RPMI7951 (cell line): Measurements from ENCODE around the gene KCTD17. TPM values are rescaled to one million over a fixed set of nuclear protein-coding genes. Genes with fewer than 3 reads are reported as not detected.

Source experiments
- DNase-seq: peaks from one replicate; pipeline ENCODE4 v3.0.0-alpha.2; 2012; ENCODE audit warnings: low read depth
- total RNA-seq: library from RNA; depleted of rRNA; stranded (reverse); fragments of >200 nt; shearing (Covaris generic); gene quantifications from 2 replicates; pipeline ENCODE4 v1.2.3, GENCODE V29; 2014; rRNA removed

The KCTD17 gene
- total RNA-seq, 1 experiment from 2014 or later: 9.6 TPM

DNA sequence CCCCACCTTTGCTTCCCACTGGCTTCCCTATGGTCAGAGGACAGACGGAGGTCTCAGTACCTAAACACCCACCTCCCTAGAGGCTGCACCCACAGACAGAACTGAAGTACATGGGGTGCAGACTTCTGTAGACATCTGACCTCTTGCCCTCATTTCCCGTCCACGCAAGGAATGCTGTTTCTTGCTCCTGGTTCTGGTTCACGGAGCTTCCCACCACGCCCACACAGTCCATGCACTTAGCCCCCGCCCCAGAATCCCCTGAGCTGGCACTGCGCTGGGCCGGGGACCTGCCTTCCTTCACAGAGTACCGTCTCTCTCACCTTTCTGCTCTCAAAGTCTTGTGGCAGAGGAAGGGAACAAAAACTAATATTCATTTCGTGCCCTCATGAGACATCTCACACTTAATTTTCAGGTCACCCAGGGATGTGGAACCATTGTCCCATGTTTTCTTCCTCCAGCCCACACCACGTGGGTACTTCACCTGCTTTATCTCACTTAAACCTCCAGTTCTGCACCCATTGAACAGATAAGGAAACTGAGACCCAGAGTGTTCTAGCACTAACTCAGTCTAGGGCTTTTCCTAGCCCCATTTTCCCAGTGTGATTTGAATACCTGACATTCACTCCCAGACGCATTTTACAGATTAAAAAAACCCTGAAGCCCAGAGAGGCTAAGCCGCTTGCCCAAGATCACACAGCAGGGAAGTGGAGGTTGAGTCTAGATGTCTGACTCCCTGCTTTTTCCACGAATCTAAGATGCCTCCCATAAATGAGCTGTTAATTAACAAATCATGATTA, 52.3 kb downstream of the KCTD17 start:
- no peak for DNase-seq

- DNase-seq: no peak
Measured at GRCh38 chr22:37105154-37105553, 53.6 kb downstream of the KCTD17 start.

DNA sequence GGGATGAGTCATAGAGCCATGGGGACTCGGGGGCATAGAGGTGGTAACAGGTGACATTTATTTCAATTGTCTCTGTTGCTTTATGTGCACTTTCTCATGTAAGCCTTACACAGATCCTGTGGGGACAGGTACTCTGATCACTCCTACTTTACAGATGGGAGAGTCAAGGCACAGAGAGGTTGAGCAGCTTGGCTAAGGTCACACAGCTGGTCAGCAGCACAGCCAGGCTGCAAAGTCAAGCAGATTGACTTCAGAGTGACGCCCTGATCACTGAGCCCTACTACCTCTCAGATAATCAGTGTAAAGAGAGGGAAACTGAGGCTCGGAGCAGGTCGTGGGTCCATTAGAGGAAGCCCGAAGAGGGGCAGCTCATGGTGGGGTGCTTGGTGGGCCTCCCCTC, 54.4 kb downstream of the KCTD17 start:
- no peak for DNase-seq

- no peak for DNase-seq
Measured at GRCh38 chr22:37107816-37108621, 56.5 kb downstream of the KCTD17 start.

- no peak for DNase-seq
Measured at GRCh38 chr22:37109242-37109917, 57.8 kb downstream of the KCTD17 start, which contains the start of gene TMPRSS6. Gene TMPRSS6, minus strand, starts transcription at chr22:37109713. Its CDS starts 6,296 bp downstream, at chr22:37103417.

DNA sequence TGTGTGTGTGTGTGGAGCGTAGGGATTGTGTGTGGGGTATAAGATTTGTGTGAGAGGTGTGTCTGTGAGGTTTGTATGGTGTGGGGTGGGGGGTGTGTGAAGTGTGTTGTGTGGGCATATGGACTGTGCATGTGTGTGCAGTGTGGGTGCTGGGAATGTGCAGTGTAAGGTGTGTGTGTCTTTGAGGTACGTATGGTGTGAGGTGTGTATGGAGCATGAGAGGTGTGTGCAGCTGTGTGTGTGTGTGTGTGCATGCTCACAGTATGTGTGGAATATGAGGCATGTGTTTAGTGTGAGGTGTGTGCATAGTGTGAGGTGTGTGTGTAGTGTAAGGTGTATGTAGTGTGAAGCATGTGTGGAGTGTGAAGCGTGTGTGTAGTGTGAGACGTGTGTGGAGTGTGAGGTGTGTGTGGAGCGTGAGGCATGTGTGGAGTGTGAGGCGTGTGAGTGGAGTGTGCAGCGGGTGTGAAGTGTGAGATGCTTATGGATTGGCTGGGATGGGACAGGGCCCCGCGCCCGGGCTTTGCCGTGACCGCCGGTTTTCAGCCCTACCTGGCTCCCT, 59.7 kb downstream of the KCTD17 start:
- DNase-seq: no peak

GRCh38 chr22:37112084-37112728, 60.7 kb downstream of the KCTD17 start:
- DNase-seq: no peak

Other genes with a start within 250 kb of the KCTD17 start
- not detected in 2 replicates for gene PVALB, start 234.7 kb upstream of the KCTD17 start, total RNA-seq
- not detected in 2 replicates for gene NCF4, start 190.7 kb upstream of the KCTD17 start, total RNA-seq
- gene CSF2RB, start 138.1 kb upstream of the KCTD17 start, total RNA-seq: not detected in 2 replicates
- gene TST, start 32.3 kb upstream of the KCTD17 start, total RNA-seq: 21.0 and 27.3 TPM in 2 replicates
- 40.1 and 54.5 TPM in 2 replicates for gene MPST, start 32.0 kb upstream of the KCTD17 start, total RNA-seq
- gene TMPRSS6, start 58.0 kb downstream of the KCTD17 start, total RNA-seq: not detected in 2 replicates
- gene IL2RB, start 98.2 kb downstream of the KCTD17 start, total RNA-seq: 0.10 TPM in 1 of 2 replicates, not detected in the other
- gene C1QTNF6, start 136.5 kb downstream of the KCTD17 start, total RNA-seq: 2.0 and 2.2 TPM in 2 replicates
- not detected in 2 replicates for gene SSTR3, start 160.7 kb downstream of the KCTD17 start, total RNA-seq
- gene RAC2, start 192.5 kb downstream of the KCTD17 start, total RNA-seq: 138 and 151 TPM in 2 replicates
- gene CYTH4, start 230.8 kb downstream of the KCTD17 start, total RNA-seq: 1.2 and 1.6 TPM in 2 replicates